GM19240 (cell line): ENCODE measurements around the gene XAGE3.
"Not testable (repeated sequence)": the region's sequence is repeated elsewhere in the genome, so short reads cannot be mapped to it uniquely, and the experiment has no call there.

Experiments used
- DNase-seq: peaks from one replicate; pipeline ENCODE4 v3.0.0; 2011; ENCODE audit warnings: low spot score; ENCODE audit not compliant: insufficient read length

The XAGE3 gene, protein sequence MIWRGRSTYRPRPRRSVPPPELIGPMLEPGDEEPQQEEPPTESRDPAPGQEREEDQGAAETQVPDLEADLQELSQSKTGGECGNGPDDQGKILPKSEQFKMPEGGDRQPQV

DNA sequence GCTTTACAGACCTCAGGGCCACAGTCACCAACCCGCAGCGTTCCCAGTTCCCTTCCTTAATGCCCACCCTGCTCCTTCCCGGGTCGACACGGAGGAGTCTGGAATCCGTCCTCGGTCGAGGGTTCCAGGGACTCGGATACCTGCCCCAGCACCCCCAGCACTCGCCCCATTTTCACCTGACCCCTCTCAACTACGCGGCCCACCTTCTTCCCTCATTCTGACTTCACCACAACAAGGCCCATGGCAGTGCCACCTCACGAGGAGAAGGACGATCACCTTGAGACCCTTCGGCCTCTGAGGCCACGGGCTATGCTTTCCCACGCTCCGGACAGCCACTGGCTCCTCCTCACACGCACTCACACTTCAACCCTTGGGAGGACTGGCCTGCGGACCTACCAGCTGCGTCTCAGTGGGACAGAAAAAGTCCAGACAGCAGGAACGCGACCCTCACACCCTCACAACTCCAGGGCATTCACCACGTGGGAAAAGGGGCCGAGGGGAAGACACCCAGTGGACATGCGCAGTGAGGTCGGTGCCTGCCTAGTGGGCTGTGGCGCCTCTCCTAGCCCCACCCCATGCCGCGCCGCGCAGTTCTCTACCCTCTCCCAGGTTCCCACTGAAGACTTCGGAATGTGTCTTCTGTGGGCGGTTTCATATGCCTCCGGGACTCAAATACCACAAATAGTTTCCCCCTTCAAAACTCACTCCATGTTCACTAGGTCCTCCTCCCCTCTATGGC is at the start of gene XAGE3:
XAGE3 (minus strand) TSS at position 474 of the 739 bp plus-strand sequence. CDS start 950 bp downstream, outside the sequence.
- DNase-seq = no peak

DNA sequence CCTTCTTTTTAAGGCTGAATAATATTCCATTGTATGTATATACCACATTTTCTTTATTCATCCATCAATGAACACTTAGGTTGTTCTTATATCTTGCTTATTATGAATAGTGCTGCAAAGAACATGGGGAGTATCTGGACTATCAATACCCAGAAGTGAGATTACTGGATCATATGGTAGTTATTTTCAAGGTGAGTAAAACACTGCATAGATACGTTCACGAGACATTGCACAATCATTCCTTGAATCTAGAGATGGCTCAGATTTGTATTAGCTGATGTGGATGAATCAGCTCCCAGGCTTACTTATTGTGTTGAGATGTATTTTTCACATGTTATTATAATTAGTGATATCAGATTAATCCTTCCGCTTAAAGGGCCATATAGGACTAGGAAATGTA is 46.8 kb upstream of the XAGE3 start:
- DNase-seq = not testable (repeated sequence)

DNA sequence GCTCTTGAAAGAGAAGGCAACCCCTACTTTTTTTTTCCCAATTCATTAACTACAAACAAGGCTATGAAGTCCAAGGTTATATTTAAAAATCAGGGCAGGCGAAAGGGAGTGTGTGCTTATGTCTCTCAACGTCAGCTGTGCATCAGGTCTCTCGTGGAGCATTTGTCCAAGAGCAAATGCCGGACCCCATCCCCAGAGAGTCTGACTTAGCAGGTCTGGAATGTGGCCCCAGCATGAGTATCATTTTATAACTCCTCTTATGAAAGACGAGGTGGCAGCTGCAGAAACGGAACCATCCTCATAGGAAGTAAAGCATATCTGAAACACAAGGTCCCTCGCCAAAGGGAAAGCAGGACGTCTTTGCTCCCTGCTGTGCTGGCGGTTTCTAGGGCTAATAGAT is 45.8 kb upstream of the XAGE3 start:
- DNase-seq = not testable (repeated sequence)

DNA sequence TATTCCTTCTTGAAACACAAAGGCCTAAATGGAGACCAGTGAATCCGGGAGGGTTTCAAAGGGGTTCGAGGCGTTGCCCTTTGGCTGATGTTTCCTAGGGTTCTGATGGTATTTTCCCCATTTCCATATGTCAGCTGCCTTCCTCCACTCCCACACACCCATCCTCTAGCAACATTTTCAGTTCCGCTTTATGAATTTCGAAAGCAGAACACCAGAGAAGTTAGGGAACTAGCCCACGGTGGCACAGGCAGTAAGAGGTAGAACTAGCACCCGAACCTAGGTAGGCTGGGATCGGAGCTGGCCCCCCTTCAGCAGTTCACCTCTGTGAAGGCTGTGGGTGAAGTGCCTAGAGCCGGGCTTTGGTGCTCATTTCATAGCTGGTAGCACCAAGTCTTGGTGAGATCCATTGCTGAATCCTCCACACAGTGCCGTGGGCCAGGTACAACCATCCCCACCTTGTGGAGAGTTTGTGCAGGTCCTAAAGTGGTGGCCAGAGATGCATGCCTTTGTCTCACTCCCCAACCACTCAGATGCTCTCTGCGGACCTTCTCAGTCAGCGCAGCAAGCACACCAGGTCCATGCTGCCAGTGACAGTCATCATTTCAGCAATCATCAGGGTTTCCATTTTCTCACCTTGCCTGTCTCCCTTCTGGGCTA is 41.6 kb upstream of the XAGE3 start:
- not testable (repeated sequence) for DNase-seq

DNA sequence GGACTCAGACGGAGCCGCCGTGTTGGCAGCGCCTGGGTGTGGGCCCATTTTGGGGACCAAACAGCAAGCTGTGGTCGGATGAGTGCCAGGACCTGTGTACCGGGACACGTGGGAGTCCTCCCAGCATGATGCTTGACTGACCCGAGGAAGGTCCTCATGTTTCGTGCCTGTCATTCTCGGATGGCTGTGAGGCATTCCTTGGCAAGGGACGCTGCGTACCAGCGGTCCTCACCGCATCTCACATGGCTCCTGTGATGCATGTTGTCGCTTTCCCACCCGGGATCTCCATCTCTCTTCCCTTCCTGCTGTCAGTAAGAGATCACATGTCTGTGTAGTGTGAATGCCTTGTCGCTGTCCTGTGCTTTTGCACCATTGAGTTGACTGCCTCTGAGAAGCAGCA is 40.0 kb upstream of the XAGE3 start:
- DNase-seq = not testable (repeated sequence)

DNA sequence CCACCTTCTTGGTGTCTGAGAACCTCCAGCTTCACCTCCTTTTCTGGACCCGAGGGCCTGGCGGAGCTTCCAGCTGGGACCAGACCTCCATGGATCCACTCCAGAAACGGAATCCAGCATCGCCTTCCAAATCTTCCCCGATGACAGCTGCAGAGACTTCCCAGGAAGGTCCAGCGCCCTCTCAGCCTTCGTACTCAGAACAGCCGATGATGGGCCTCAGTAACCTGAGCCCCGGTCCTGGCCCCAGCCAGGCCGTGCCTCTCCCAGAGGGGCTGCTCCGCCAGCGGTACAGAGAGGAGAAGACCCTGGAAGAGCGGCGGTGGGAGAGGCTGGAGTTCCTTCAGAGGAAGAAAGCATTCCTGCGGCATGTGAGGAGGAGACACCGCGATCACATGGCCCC is 39.3 kb upstream of the XAGE3 start:
- not testable (repeated sequence) for DNase-seq

DNA sequence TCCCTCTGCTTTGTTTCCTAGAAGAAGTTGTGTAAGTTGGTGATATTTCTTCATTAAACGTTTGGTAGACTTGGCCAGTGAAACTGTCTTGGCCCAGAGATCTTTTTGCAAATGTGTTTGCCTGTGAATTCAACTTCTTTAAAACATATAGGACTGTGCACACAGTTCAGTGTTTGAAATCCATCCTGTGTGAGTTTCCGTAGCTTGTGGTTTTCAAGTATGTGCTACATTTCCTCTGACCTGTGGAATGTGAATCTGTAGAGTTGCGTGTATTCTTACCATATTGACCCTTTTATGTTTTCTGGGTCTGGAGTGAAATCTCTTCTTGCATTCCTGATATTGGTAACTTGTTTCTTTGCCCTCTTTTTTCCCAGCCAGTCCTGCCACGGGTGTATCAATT is 38.2 kb upstream of the XAGE3 start:
- DNase-seq = not testable (repeated sequence)

DNA sequence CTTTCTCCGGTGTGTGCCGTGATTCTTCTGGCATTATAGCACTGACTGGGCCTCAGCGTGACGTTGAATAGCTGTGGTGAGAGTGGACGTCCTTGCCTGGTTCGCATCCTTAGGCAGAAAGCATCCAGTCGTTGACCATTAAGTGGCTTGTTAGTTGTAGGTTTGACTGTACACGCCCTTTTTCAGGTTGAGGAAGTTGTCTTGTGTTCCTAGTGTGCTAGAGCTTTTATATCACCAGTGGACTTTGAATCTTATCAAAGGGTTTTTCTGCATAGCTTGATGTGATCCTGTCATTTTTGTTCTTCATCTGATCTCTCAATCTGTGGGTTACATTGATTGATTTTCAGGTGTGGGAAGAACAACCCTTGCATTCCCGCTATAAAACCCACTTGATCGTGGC is 37.6 kb upstream of the XAGE3 start:
- not testable (repeated sequence) for DNase-seq

DNA sequence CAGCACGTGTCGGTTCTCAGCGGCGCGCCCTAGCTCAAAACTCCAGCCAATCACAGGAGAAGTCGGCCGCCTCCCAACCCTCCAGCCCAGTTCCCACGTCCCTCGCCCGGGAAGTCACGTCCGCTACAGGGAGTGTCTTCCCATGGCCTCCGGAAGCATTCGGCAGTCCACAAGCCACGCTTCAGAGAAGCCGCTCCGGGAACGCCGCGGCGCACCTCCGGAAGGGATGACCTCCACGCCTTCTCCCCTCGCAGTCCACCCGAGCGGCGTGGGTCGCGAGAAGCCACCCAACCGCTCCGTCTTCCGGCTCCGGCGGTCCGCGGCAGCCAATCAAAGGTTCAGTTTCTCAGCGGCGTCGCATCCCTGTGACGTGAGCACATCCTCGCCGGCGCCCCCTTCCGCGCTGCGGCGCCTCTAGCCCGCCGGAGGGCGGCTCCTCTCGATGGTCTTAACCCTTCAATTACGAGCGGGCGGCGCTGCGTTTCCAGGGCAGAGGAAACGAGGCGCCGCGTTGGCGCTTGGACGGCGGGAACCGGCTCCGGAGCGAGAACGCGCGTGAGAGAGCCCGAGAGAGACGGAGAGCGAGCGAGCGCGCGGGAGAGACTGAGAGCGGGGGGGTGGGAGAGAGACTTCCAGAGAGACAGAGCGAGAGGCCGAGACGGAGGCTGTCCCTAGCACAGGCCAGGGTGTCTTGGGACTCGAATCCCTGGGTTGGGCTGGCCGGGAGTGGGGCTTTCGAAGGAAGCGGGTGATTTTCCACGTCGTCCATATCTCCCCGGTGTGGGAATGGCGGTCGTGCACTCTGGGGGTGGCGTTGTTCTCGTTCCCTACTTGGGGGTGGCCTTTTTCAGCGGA is 29.2 kb upstream of the XAGE3 start, which contains the start of gene FAM156B:
FAM156B (plus strand) TSS at position 476 of the 855 bp plus-strand sequence. CDS start 9,896 bp downstream, outside the sequence.
- DNase-seq = not testable (repeated sequence)

DNA sequence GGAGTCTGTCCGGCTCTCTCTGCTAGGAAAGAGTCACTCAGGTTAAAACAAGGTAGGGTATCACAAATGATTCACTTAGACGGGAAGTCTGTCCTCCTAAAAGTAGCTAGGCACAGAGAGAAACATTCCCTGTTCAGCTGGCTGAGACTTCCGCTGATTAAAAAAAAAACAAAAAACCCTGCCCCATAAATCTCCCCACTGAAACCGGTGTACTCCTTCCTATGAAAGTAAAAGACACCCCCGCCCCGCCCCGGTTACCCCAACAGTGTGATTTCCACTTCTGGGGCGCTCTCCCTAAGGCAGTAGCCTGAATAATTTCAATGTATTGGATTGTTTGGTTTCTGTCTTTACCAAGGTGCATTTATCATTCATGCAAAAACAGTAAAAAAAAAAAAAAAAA is 28.6 kb upstream of the XAGE3 start:
- DNase-seq = not testable (repeated sequence)

DNA sequence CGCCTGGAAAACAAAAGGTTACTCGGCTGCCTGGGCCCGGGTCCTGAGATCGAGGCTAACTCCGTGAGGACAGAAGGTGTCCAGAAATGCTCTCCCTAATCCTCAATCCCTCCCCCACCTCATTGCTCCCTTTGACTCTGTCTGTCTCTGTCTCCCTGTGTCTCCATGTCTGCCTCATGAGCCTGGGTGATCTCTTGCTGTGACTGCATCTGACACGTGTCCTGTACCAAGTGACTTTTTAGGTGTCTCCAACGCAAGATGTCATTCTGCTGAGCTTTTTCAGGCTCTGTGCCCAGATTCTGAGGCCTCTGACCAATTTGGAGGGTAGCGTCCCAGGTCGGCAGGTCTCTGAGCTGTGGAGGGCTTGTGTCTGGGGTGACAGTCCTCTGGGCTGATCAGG is 20.2 kb upstream of the XAGE3 start:
- DNase-seq = not testable (repeated sequence)

DNA sequence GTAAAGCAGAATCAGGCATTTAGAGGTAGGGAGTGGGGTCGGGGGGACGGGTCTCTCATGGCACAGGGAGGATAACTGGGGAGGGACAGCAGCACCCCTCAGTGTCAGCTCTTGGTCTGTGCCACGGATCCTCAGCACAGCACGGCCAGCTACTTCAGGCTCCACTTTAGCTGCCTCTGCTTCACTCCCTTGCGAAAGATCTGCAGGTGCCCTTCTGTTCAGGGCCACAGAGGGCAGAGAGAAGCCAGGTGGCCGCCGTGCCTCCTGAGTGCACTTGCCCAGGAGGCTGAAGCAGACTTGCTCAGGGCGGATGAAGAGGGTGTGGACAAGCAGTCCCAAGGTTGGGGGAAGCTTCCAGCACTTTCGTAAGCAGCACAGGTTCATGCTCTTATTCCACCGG is 19.6 kb upstream of the XAGE3 start:
- not testable (repeated sequence) for DNase-seq

DNA sequence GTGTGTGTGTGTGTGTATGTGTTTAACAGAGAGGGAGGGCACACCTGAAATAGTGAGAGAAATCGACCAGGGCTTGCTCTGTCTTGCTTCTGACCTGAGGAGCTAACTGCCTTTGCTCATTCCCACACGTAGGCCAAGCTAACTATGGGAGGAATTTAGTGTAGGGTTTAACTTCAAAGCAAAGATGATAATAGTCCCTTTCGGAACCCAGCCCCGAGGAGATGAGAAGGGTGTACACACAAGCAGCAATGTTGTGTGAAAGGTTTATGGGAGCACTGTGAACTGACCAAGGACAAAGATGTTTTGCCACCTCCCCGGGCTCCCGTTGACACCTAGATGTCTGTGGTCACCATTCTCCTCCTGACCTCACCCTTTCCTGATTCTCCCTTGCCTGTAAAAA is 8.5 kb upstream of the XAGE3 start:
- DNase-seq = not testable (repeated sequence)

DNA sequence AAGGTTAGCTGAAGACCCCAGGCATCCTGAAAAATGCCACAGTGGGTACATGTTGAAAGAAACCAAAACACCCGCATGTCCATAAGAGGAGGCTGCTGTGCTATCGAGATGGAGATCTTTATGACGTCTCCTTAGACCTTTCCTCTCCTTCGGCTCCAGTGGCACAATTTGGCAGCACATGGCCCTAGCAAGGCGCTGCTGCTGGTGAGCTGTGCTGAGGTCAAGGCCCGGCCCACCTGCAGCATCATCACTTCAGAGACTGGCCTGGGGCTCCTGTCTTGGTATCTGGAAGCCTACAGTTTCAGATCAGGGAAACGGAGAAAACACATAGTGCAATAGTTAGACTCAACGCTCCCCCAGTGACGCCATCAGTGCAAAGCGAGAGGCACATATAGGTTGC is 7.6 kb upstream of the XAGE3 start:
- DNase-seq = not testable (repeated sequence)

DNA sequence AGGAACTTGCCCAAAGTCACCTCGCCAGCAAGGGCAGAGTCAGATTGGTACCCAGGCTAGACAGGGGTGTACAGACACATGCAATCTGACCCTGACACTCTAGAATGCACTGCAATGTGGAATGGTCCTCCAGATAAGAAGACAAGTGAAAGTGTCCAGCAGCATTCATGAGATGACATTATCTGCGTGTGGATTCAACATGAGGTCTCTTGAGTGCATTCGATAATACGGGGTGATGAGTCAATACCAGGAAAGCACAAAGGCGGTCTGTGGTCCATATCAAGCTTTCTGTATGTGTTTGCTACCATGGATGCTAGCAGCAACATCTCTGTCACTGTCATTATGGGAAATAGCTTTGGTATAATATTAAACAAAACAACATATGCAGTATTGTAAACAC is 6.8 kb upstream of the XAGE3 start:
- DNase-seq = no peak

DNA sequence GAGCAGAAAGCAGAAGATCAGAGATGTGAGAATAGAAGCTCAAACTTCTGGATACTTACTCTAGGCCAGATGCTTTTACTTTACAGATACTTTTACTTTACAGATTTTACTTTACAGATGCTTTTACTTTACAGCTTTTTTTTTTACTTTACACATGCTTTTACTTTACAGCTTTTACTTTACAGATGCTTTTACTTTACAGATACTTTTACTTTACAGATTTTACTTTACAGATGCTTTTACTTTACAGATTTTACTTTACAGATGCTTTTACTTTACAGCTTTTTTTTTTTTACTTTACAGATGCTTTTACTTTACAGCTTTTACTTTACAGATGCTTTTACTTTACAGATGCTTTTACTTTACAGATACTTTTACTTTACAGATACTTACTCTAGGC is 5.9 kb upstream of the XAGE3 start:
- DNase-seq = not testable (repeated sequence)

DNA sequence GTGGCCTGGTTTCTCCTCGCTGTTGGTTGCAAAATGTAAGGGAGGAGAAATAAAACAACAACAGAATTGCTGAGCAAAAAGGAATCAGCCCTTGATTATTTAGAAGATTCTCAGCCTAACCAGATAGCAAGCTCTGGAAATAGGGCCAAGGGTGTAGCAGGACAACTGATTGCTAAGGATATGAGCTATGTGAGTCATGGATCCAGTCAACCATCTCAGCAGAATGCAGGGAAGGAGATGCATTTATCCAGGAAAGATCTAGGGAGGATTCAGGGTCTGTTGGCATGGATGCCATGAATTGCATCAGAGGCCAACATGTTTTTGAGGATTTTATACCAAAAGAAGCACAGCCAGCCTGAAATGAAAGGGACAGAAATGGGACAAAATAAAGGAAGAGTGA is 2.2 kb upstream of the XAGE3 start:
- no peak for DNase-seq

DNA sequence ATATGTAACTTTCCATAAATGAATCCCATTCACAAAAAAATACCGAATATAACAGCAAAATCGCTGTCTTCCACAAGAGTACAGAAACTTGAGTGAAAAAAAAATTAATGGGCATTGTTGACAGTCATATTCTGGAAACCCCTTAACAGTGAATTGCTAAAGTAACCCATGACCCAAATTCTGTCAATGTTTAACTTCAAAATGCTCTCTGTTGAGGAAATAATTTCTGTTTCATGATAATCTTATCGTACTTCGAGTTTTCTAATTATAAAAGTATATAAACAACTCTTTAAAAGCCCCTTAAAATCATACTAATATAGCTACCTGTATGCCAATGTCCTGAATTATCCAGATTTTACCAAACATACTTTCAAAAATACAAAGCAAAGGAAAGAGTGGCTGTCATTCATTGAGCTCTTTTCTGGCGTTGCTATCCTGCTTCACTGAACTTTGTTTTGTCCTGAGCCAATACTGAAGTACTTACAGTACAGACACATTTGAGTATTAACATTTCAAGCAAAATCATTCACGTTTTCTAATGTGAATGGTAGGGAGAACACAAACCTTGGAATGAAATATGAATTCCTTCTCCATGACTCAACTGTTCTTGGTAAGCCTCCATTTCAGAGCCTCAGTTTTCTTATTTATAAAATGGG is 2.4 kb downstream of the XAGE3 start:
- DNase-seq = no peak

DNA sequence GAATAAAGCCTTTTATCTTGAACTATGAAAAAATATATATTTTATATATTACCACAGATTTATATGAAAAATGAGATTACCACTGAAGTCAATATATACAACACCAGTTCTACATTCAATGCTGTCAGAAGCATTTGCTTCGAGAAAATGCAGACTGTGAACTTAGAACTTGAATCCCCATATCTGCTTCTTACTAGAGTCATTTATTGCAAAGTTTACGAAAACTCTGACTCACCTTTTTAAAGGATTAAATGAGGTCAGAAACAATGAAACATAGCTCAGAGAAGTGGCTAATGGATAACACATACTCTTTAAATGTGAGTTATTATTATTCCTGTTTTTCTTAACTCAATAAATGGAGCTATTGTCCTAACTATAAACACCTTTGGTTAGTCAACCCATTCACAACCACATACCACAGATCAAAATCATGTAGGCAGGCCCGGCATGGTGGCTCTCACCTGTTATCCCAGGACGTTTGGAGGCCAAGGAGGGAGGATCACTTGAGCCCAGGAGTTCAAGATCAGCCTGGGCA is 10.8 kb downstream of the XAGE3 start:
- not testable (repeated sequence) for DNase-seq

DNA sequence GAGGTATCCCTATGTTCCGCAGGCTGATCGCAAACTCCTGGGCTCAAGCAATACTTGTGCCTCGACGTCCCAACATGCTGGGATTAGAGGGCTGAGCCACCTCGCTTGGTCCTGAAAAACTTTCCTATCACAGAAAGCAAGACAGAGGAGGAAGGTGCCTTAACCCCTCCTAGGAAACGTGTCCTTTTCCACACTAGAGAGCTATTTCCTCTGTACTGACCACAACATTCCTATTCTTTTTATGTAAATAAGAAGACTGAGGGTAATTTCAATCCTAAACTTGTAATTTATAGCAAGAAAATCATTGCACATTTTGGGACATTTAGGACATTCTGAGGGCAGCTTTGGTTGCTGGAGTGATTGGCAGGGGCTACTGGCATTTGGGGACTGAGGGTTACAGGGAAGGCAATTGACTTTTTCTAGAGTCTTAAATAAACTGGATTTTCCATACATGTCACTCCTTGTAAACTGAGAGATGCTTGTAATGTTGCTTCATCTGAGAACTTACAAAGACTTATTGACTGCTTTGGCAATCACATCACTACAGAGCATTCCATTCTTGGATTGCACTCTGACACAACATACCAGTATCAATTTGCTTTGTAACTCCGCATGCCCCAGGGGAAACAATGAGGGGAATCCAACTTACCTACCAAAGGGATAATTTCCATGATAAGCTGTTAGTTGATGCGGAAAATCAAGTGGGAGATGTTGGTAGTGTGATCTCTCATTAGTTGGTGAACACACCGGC is 15.6 kb downstream of the XAGE3 start:
- no peak for DNase-seq
